IMR-90 (cell line): ENCODE results near the gene XDH. TPM values are rescaled to one million over a fixed set of nuclear protein-coding genes. Genes with fewer than 3 reads are reported as not detected.

Source experiments
- ATAC-seq: fragments of 200-7000 bp; cut with Tn5 transposase; 2 replicates; pipeline ENCODE4 v1.9.1; 2020; ENCODE audit warnings: low read depth, mild to moderate bottlenecking, moderate library complexity
- BruUV-seq: library from RNA; stranded (reverse); fragments of 400-500 nt; replicated peaks from 2 replicates; lab custom pipeline; 2021; lab: Mats Ljungman, UMichigan
- CTCF ChIA-PET: fragments of 300-600 bp; formaldehyde crosslinking; extraction: SDS; loops from one replicate; lab custom pipeline; 2021; ENCODE audit warnings: antibody characterized with exemption; lab: Yijun Ruan, JAX
- POLR2A ChIA-PET: fragments of 300-600 bp; sonication (Branson Sonifier 250); formaldehyde crosslinking; loops from one replicate; lab custom pipeline; 2022; ENCODE audit warnings: antibody characterized with exemption; ENCODE audit not compliant: unreplicated experiment; lab: Charles Lee
- DNase-seq: peaks from one replicate; pipeline ENCODE4 v3.0.0; 2013
- H2AFZ ChIP-seq: replicated peaks from 2 replicates; pipeline ENCODE3; 2013; ENCODE audit warnings: low read length, mild to moderate bottlenecking; ENCODE audit not compliant: poor library complexity
- H2AK5ac ChIP-seq: 2 replicates; pipeline ENCODE4 v1.6.1; 2013; ENCODE audit warnings: low read depth, low read length, inconsistent platforms
- H2AK9ac ChIP-seq: replicated peaks from 2 replicates; pipeline ENCODE3; 2013; ENCODE audit warnings: mild to moderate bottlenecking, low read depth, low read length, moderate library complexity; ENCODE audit not compliant: poor library complexity
- H2BK120ac ChIP-seq: 2 replicates; pipeline ENCODE4 v1.6.1; 2013; ENCODE audit warnings: low read depth, low read length, inconsistent platforms
- H2BK15ac ChIP-seq: 3 replicates; pipeline ENCODE4 v1.6.1; 2013; ENCODE audit warnings: low read depth, low read length, inconsistent platforms
- H2BK20ac ChIP-seq: 2 replicates; pipeline ENCODE4 v1.6.1; 2013; ENCODE audit warnings: low read depth, mild to moderate bottlenecking, inconsistent platforms, low read length, moderate library complexity
- H2BK5ac ChIP-seq: 2 replicates; pipeline ENCODE4 v1.6.1; 2013; ENCODE audit warnings: mild to moderate bottlenecking, low read depth, low read length, inconsistent platforms; ENCODE audit not compliant: poor library complexity, severe bottlenecking
- H3K14ac ChIP-seq: replicated peaks from 2 replicates; pipeline ENCODE4 v1.6.1; 2013; ENCODE audit warnings: low read depth, low read length, inconsistent platforms
- H3K18ac ChIP-seq: 2 replicates; pipeline ENCODE4 v1.6.1; 2013; ENCODE audit warnings: low read depth, low read length, control low read depth
- H3K23ac ChIP-seq: 2 replicates; pipeline ENCODE4 v1.6.1; 2013; ENCODE audit warnings: low read depth, low read length, inconsistent platforms
- H3K27ac ChIP-seq: 2 replicates; pipeline ENCODE4 v1.5.1; 2013; ENCODE audit warnings: mild to moderate bottlenecking, control low read depth, low read length; ENCODE audit not compliant: insufficient read depth
- H3K27me3 ChIP-seq: 2 replicates; pipeline ENCODE4 v1.6.1; 2013; ENCODE audit warnings: low read length; ENCODE audit not compliant: control insufficient read depth, insufficient read depth
- H3K36me3 ChIP-seq: 2 replicates; pipeline ENCODE4 v1.6.1; 2013; ENCODE audit warnings: low read length, mixed read lengths; ENCODE audit not compliant: control insufficient read depth, insufficient read depth
- H3K4ac ChIP-seq: 2 replicates; pipeline ENCODE4 v1.6.1; 2013; ENCODE audit warnings: low read depth, low read length, inconsistent platforms
- H3K4me1 ChIP-seq: 2 replicates; pipeline ENCODE4 v1.6.1; 2013; ENCODE audit warnings: low read length, mixed read lengths; ENCODE audit not compliant: control insufficient read depth, insufficient read depth
- H3K4me2 ChIP-seq: 2 replicates; pipeline ENCODE4 v1.6.1; 2013; ENCODE audit warnings: low read depth, mild to moderate bottlenecking, control low read depth, low read length, moderate library complexity
- H3K4me3 ChIP-seq: 2 replicates; pipeline ENCODE4 v1.5.1; 2013; ENCODE audit warnings: low read depth, mild to moderate bottlenecking, control low read depth, low read length, moderate library complexity; ENCODE audit not compliant: insufficient read depth
- H3K56ac ChIP-seq: 2 replicates; pipeline ENCODE4 v1.6.1; 2013; ENCODE audit warnings: low read length, inconsistent platforms; ENCODE audit not compliant: insufficient read depth; ENCODE audit errors: extremely low read depth
- H3K79me1 ChIP-seq, 2 experiments: 2 replicates each; pipeline ENCODE4 v1.6.1; 2013; ENCODE audit warnings: low read length in 2 of 2, inconsistent platforms in 1 of 2, low read depth in 1 of 2
- H3K9ac ChIP-seq: 2 replicates; pipeline ENCODE4 v1.6.1; 2013; ENCODE audit warnings: low read depth, low read length, control low read depth
- H3K9me1 ChIP-seq: 2 replicates; pipeline ENCODE4 v1.6.1; 2013; ENCODE audit warnings: low read length, inconsistent platforms; ENCODE audit not compliant: insufficient read depth
- H3K9me3 ChIP-seq: 2 replicates; pipeline ENCODE4 v1.6.1; 2013; ENCODE audit warnings: low read length; ENCODE audit not compliant: control insufficient read depth, insufficient read depth
- H4K20me1 ChIP-seq: 2 replicates; pipeline ENCODE4 v1.6.1; 2013; ENCODE audit warnings: low read length, inconsistent platforms; ENCODE audit not compliant: insufficient read depth
- H4K5ac ChIP-seq: 2 replicates; pipeline ENCODE4 v1.6.1; 2013; ENCODE audit warnings: mild to moderate bottlenecking, low read depth, low read length, control low read depth
- H4K8ac ChIP-seq, 2 experiments: 2 replicates each; pipeline ENCODE4 v1.6.1; 2013; ENCODE audit warnings: low read depth in 2 of 2, low read length in 2 of 2, control low read depth in 1 of 2, inconsistent platforms in 1 of 2
- H4K91ac ChIP-seq: 2 replicates; pipeline ENCODE4 v1.6.1; 2013; ENCODE audit warnings: low read depth, low read length, inconsistent platforms; ENCODE audit not compliant: insufficient read depth
- BHLHE40 ChIP-seq: fragments of 150-350 bp; IDR thresholded peaks from 2 replicates; pipeline ENCODE4 v1.6.1; 2016; ENCODE audit warnings: mild to moderate bottlenecking, low read depth, low read length
- FOS ChIP-seq: fragments of 150-350 bp; IDR thresholded peaks from 2 replicates; pipeline ENCODE4 v1.6.1; 2016; ENCODE audit warnings: low read depth, low read length
- MAZ ChIP-seq: IDR thresholded peaks from 2 replicates; pipeline ENCODE4 v1.6.1; 2012; ENCODE audit warnings: low read depth, mild to moderate bottlenecking, low read length, improper control_type of control experiment, moderate library complexity, borderline replicate concordance
- POLR2A ChIP-seq: IDR thresholded peaks from 2 replicates; pipeline ENCODE4 v1.6.1; 2012; ENCODE audit warnings: mild to moderate bottlenecking, low read depth, low read length
- SMC3 ChIP-seq: fragments of 150-350 bp; IDR thresholded peaks from 2 replicates; pipeline ENCODE4 v1.6.1; 2016; ENCODE audit warnings: low read depth, mild to moderate bottlenecking, antibody characterized with exemption, low read length, moderate library complexity
- WGBS, 2 experiments: methylation state at CpG; one replicate each; pipeline versions ENCODE4 v1.1.5 to v1.1.7; 2013; ENCODE audit warnings: missing lambda C conversion rate in 2 of 2; ENCODE audit not compliant: insufficient read length in 1 of 2; ENCODE audit errors: extremely low coverage in 2 of 2; 5-methylcytosine and 5-hydroxymethylcytosine counted together
- dilution Hi-C: fragments of 300-500 bp; cut with HindIII; formaldehyde crosslinking; loops from one replicate; pipeline ENCODE4 v1.14.3; 2018; ENCODE audit warnings: low sequenced_read_pairs; ENCODE audit not compliant: unreplicated experiment
- in situ Hi-C: fragments of 300-500 bp; cut with MboI; formaldehyde crosslinking; loops from 3 replicates; pipeline ENCODE4 v1.14.3; 2019; ENCODE audit warnings: low sequenced_read_pairs, inconsistent platforms, mixed read lengths
- intact Hi-C: fragments of 100-400 bp; cut with micrococcal nuclease; formaldehyde crosslinking; loops from 2 replicates; pipeline ENCODE4 v1.10.0; 2022
- polyA plus RNA-seq, 3 experiments: library from polyadenylated mRNA; depleted of rRNA; stranded (reverse); fragments of >200 nt; gene quantifications; 2 replicates each; pipeline ENCODE4 v1.2.3, GENCODE V29; 2012; ENCODE audit warnings: low replicate concordance in 1 of 3
- total RNA-seq: library from RNA; depleted of rRNA; stranded (reverse); fragments of >200 nt; gene quantifications from 2 replicates; pipeline ENCODE4 v1.2.3, GENCODE V29; 2012
- TF ChIP-seq, protein P1 (sequence below): fragments of 150-350 bp; IDR thresholded peaks from 2 replicates; pipeline ENCODE4 v1.6.1; 2016; ENCODE audit warnings: low read depth, mild to moderate bottlenecking, low read length, moderate library complexity, borderline replicate concordance

Gene XDH
- total and polyA plus RNA-seq, 2 of the 4 experiments (the other 2 are of a cell fraction): 0.46 to 1.1 TPM

- Histone ChIP-seq H3K4me1 (peaks cover 11% of the 10 kb centered on the region), H3K4me3 (no peak overlapping the region), H2BK20ac (no peak overlapping the region), H2AK9ac (no peak overlapping the region), H3K9me3 (no peaks in the 10 kb centered on the region), H4K8ac (no peak overlapping the region), H3K18ac (no peak overlapping the region), H3K4me2 (no peak overlapping the region), H3K56ac (no peak overlapping the region), H2AK5ac (no peak overlapping the region), H3K79me1 (no peaks in the 10 kb centered on the region), H3K9me1 (no peaks in the 10 kb centered on the region; the same call in 1 of the 2 replicates), H3K4ac (no peak overlapping the region), H3K27me3 (no peaks in the 10 kb centered on the region), H3K9ac (no peak overlapping the region), H3K23ac (no peak overlapping the region), H3K14ac (no peak overlapping the region), H4K20me1 (no peaks in the 10 kb centered on the region), H4K5ac (no peak overlapping the region), H3K27ac (no peak overlapping the region), H4K91ac (no peak overlapping the region), H3K36me3 (no peaks in the 10 kb centered on the region), H2BK15ac (no peak overlapping the region), H2BK5ac (no peak overlapping the region), H2AFZ (no peak overlapping the region), H2BK120ac (no peak overlapping the region)
- no TSS peak for BruUV-seq
- ATAC-seq (no peak), DNase-seq (no peak)
- WGBS, 2 experiments: 100% methylated on average over 1 of the region's 6 CpGs; no CpG with 5 or more reads in 1 of the 2 experiments
- dilution Hi-C loops: no loop called here
- in situ Hi-C loops: loop anchor here (25.0 kb wide), 1 partner anchor 1187 kb away; no protein-coding TSS in a partner anchor
- intact Hi-C loops: no loop called here
- ChIA-PET CTCF (no interaction called here), POLR2A (no interaction called here)
- no peak for TF ChIP-seq FOS
- no peak for TF ChIP-seq MAZ
- TF ChIP-seq, protein P1, sequence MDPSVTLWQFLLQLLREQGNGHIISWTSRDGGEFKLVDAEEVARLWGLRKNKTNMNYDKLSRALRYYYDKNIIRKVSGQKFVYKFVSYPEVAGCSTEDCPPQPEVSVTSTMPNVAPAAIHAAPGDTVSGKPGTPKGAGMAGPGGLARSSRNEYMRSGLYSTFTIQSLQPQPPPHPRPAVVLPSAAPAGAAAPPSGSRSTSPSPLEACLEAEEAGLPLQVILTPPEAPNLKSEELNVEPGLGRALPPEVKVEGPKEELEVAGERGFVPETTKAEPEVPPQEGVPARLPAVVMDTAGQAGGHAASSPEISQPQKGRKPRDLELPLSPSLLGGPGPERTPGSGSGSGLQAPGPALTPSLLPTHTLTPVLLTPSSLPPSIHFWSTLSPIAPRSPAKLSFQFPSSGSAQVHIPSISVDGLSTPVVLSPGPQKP: no peak
- TF ChIP-seq POLR2A: no peak
- no peak for TF ChIP-seq SMC3
- no peak for TF ChIP-seq BHLHE40
Observed at GRCh38 chr2:31349684-31350083, 64.9 kb downstream of the XDH start.
